HTR-8/SVneo (cell line): ENCODE data around the gene VKORC1.

Experiments used
- DNase-seq: peaks from one replicate; pipeline ENCODE4 v3.0.0; 2011; ENCODE audit warnings: low spot score, mixed read lengths; ENCODE audit not compliant: insufficient read length
- FAIRE-seq: peaks from 2 replicates; lab custom pipeline; 2011; peaks lifted over from hg19 to GRCh38; lab: Jason Lieb, UNC

VKORC1 gene

GRCh38 chr16:31084584-31085302 is 9.9 kb downstream of the VKORC1 start:
- DNase-seq (no peak), FAIRE-seq (no peak)

GRCh38 chr16:31083981-31084380 is 10.6 kb downstream of the VKORC1 start:
- FAIRE-seq: no peak
- DNase-seq: no peak

- FAIRE-seq (no peak), DNase-seq (no peak)
Observed at GRCh38 chr16:31083556-31083955, 11.0 kb downstream of the VKORC1 start.

GRCh38 chr16:31083081-31083480 is 11.5 kb downstream of the VKORC1 start:
- no peak for FAIRE-seq
- DNase-seq: no peak

- FAIRE-seq (no peak), DNase-seq (no peak)
Observed at GRCh38 chr16:31082368-31083045, 12.1 kb downstream of the VKORC1 start.

- DNase-seq (no peak), FAIRE-seq (no peak)
Observed at GRCh38 chr16:31081428-31082351, 12.9 kb downstream of the VKORC1 start.

GRCh38 chr16:31080756-31081419 is 13.7 kb downstream of the VKORC1 start:
- DNase-seq: no peak

GRCh38 chr16:31080035-31080629 is 14.5 kb downstream of the VKORC1 start:
- DNase-seq: no peak
- FAIRE-seq: no peak

More at GRCh38 chr16:31080756-31081419, 13.7 kb downstream of the VKORC1 start:
- no peak for FAIRE-seq

- DNase-seq: no peak
- FAIRE-seq: no peak
Observed at GRCh38 chr16:31079342-31079944, 15.2 kb downstream of the VKORC1 start.

- FAIRE-seq: no peak
- DNase-seq: no peak
Observed at GRCh38 chr16:31078597-31079341, 15.8 kb downstream of the VKORC1 start.

- DNase-seq (no peak), FAIRE-seq (no peak)
Observed at GRCh38 chr16:31077592-31078396, 16.8 kb downstream of the VKORC1 start.

- no peak for FAIRE-seq
- DNase-seq: no peak
Observed at GRCh38 chr16:31077024-31077423, 17.6 kb downstream of the VKORC1 start.

GRCh38 chr16:31076319-31076718 is 18.3 kb downstream of the VKORC1 start:
- FAIRE-seq (no peak), DNase-seq (no peak)

- DNase-seq (no peak), FAIRE-seq (no peak)
Observed at GRCh38 chr16:31074814-31075183, 19.8 kb downstream of the VKORC1 start.

- FAIRE-seq (peak; percentile 59), DNase-seq (peak; percentile 97)
Observed at GRCh38 chr16:31073970-31074813, 20.4 kb downstream of the VKORC1 start, which contains the start of the genes ZNF646 and ZNF668. Gene ZNF646 (plus strand): TSS chr16:31074422. CDS start chr16:31076325, 1,903 bp downstream. Gene ZNF668 (minus strand): TSS chr16:31074240. CDS start chr16:31064459, 9,781 bp downstream.

GRCh38 chr16:31073142-31073969 is 21.2 kb downstream of the VKORC1 start:
- DNase-seq (peak; percentile 87), FAIRE-seq (no peak)
